T-helper 22 cell (primary cell): Measurements from ENCODE around the gene C17orf58.
"Not testable (repeated sequence)": the region's sequence is repeated elsewhere in the genome, so short reads cannot be mapped to it uniquely, and the experiment has no call there.

ENCODE experiments used
- DNase-seq: peaks from one replicate; pipeline ENCODE4 v3.0.0-alpha.2; 2020; ENCODE audit warnings: low read depth

The C17orf58 gene

GRCh38 chr17:67996301-67997171 lies at the start of gene C17orf58:
C17orf58 (minus strand) TSS chr17:67996469; CDS start chr17:67996198, 271 bp downstream.
- not testable (repeated sequence) for DNase-seq

DNA sequence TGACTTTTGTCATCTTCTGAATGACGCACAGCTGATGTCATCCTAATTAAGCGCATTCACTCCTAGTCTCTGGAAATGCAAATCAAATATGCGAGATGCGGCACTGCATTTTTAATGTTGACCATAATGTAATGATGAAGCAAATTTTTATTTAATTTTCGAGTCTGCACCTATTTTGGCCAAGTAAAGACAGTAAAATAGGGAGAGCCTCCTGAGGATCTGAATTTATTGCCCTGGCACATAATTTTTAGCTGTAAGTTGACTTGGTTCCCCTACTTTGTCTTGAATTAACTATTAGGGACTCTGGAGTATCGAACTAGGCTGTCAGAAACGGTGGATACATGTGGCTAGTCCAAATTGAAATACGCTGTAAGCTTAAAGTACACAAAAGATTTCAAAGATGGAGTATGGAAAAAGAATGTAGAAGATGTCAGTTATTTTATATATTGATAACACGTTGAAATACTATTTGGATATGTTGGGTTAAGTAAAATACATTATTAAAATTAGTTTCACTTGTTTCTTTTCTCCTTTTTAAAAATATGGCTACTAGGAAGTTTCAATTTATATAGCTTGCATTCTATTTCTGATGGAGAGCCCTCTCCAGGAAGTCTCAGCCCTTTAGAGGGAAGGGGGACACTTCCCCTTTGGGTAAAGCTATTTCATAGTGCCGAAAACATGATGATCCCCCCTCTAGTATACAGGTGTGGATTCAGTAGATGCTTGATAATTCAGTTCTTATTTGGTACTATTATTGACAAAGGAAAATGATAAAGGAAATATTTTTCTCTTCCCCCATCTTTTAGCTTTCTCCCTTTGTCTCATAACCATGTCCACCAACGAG lies 40.3 kb upstream of the C17orf58 start:
- DNase-seq: no peak

GRCh38 chr17:68035523-68036303 lies 39.4 kb upstream of the C17orf58 start, which contains the start of gene KPNA2:
KPNA2 (plus strand) TSS chr17:68035735; CDS start chr17:68037133, 1,398 bp downstream.
- peak; percentile 87 for DNase-seq

GRCh38 chr17:68035131-68035522 lies 38.9 kb upstream of the C17orf58 start:
- peak; percentile 84 for DNase-seq

DNA sequence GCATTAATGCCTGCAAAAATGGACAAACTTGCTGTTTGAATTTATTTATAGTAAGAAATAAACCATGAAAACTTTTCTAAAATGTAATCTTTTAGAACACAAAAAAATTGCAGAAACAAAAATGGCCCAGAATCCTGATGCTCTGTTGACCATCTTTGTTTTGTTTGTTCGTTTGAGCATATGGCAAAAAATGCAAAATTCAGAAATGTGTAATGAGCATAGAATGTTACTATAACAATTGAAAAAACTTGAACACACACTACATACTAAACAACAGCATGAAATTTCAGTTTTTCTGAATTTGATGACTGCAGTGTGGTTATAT lies 38.1 kb upstream of the C17orf58 start:
- no peak for DNase-seq

DNA sequence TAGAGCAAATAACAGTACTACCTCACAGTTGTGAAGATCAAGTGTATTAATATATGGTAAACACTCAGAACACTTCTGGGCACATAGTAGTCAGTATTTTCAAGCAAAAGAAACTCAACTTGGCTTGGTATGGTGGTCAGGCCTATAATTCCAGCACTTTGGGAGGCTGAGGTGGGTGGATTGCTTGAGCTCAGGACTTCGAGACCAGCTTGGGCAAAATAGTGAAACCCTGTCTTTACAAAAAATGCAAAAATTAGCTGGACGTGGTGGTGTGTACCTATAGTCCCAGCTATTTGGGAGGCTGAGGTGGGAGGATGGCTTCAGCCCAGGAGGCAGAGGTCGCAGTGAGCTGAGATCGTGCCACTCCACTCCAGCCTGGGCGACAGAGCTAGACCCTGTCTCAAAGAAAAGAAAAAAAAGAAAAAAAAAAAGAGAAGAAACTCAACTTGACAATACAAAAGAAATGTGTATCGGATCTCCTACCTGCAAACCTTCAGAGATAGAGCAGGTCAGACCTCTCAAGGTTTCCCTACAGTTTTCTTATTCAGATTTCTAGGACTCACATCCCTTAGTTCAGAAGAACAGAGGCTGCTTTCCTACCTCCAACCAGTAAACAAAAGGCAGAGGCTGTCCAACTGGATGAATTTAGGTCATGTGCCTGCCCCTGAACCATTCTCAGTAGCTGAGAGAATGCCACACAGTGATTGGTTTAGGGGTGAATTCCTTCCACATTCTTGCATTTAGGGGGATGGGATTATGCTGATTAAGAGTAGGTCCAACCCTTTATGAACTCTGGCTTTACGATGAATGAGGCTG lies 37.6 kb upstream of the C17orf58 start:
- no peak for DNase-seq

GRCh38 chr17:68029512-68030215 lies 33.4 kb upstream of the C17orf58 start:
- DNase-seq: no peak

- not testable (repeated sequence) for DNase-seq
These were observed 26.3 kb upstream of the C17orf58 start for GRCh38 chr17:68022547-68022946.

- DNase-seq: no peak
These were observed 25.7 kb upstream of the C17orf58 start for GRCh38 chr17:68021963-68022362.

GRCh38 chr17:68020791-68021190 lies 24.5 kb upstream of the C17orf58 start:
- not testable (repeated sequence) for DNase-seq

DNA sequence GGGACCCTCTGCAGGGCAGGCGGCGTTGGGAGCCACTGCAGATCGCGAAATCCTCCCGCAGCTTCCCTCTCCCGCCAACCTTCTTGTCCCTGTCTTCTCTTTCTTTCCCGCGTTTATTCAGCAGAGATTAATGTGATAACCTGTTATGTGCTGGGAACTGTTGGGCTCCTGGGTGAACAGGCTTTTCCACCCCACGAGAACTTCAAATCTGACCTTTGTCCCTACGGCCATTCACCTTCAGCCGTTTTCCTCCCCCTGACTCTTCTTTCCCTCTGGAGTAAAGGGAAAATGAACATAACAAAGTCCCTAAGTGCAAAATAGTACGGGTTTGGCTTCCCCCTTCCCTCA lies 24.1 kb upstream of the C17orf58 start:
- DNase-seq: no peak

GRCh38 chr17:68019675-68020408 lies 23.6 kb upstream of the C17orf58 start:
- DNase-seq: peak; percentile 83

DNA sequence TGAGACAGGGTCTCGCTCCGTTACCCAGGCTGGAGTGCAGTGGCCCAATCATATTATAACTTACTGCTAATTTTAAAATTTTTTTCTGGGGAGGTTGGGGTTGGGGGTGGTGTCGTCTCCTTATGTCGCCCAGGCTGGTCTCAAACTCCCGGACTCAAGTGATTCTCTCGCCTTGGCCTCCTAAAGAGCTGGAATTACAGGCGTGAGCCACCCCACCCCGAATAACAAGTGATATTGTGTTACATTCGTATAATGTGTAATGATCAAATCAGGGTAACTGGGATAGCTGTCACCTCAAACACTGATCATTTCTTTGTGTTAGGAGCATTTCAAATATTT lies 23.0 kb upstream of the C17orf58 start:
- no peak for DNase-seq

DNA sequence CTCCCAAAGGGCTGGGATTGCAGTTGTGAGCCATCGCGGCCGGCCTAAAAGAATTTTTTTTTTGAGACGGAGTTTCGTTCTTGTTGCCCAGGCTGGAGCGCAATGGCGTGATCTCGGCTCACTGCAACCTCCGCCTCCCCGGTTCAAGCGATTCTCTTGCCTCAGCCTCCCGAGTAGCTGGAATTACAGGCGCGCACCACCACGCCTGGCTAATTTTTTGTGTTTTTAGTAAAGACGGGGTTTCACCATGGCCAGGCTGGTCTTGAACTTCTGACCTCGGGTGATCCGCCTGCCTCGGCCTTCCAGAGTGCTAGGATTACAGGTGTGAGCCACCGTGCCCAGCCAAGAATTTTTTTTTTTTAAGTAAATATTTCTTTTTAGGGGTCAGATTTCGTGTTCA lies 22.2 kb upstream of the C17orf58 start:
- DNase-seq: not testable (repeated sequence)

DNA sequence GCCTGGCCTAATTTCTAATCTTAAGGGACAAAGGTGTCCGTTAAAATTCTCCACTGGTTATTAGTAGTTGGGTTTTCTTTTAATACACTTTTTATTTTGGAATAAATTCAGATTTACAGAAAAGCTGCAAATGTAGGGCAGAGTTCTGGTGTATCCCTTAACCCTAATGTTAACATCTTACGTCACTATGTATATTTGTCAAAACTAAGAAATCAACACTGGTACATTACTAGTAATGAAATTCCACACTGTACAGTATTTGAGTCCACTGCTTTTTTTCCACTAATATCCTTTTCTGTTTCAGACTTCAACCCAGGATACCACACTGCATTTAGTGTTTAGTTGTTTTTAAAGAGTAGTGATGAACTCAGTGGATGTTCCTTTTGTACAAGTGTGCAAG lies 20.6 kb upstream of the C17orf58 start:
- DNase-seq: no peak

- no peak for DNase-seq
These were observed 18.9 kb upstream of the C17orf58 start for GRCh38 chr17:68015081-68015723.

DNA sequence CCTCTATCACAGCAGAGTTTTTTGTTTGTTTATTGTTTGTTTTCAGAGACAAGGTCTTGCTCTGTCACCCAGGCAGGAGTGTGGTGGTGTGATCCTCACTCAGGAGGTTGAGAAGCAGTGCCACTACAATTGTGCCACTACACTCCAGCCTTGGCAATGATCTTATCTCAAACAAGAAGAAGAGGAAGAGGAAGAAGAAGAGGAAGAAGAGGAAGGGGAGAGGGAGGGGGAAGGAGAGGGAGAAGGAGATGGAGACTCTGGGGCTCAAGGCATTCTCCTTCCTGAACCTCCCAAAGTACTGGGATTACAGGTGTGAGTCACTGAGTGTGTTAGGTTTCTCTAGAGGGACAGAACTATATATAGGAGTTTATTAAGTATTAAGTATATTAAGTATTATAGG lies 17.1 kb upstream of the C17orf58 start:
- DNase-seq: no peak

GRCh38 chr17:68011199-68011665 lies 15.0 kb upstream of the C17orf58 start:
- peak; percentile 17 for DNase-seq

DNA sequence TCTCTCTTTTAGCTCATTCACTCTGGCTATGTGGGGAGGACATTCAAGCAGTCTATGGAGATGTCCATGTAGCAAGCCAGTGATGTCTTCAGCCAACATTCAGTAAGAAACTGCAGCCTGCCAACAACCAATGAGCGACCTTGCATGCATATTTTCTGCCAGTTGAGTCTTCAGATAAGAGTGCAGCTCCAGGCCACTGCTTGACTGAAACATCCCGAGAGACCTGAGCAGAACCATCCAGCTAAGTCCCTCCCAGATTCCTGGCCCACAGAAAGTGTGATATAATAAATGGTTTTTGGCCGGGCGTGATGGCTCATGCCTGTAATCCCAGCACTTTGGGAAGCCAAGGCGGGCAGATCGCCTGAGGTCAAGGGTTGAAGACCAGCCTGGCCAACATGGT lies 10.5 kb upstream of the C17orf58 start:
- no peak for DNase-seq

- no peak for DNase-seq
These were observed 7.9 kb upstream of the C17orf58 start for GRCh38 chr17:68004201-68004600.
